Measurements from ENCODE around the gene DDIT4. TPM values are rescaled to one million over a fixed set of nuclear protein-coding genes. Genes with fewer than 3 reads are reported as not detected.
A peak's percentile ranks its signal among the peaks of the same experiment; 100 is the strongest.

Gene DDIT4
- total and polyA plus RNA-seq, 4 experiments from 2014 or later, result 23.1 to 635 (median 89.4) TPM

DNA sequence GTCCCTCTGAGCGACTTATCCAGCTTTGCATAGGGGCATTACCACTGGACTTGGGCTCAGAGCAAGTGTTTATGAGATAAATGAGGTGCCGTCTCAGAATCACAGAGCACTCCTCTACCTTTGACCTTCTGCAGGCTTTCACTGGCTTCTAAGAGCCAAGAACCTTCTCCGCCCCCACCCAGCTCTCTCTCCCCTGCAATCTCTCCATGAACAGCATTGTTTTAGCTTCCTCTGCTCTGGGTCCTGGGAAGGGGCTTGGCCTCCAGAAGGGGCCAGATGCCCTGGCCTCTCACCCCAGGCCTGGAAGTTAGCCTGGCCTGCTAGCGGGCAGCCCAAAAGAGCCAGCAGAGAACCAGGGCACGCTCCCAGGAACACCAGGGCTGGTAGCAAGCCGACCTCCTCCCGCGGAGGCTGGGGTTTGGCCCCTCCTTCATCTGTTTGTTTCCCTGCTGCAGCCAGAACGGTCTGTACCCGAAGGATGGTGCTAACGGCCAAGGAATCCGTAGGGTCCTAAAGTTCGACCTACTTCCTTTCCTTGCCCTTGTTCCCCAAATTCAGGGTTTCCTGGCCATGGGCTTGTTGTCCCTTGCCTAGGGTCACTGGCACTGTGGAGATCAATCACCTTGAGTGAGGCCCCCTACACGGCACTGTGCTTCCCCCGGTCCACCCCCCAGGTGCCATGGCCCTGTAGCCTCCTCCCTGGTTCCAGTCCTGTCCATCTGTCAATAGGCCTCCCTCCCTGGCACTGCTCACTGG is 18.7 kb upstream of the DDIT4 start:
- Mint-ChIP-seq H3K9me3 (no peaks in the 10 kb centered on the region), H3K4me1 (peaks cover 50 to 88% (median 69%) of the 10 kb centered on the region in 4 donors), H3K4me3 (peak overlapping the region; percentile 59 to 89 (median 70)), H3K27ac (peak overlapping the region; percentile 69 to 91 (median 86)), H3K36me3 (no peaks in the 10 kb centered on the region), H3K27me3 (no peaks in the 10 kb centered on the region)
- ChIA-PET POLR2A (ENCODE audit: partially characterized antibody) (interaction anchor here (0.6 to 13.8 kb wide), 17 partner anchors 7 to 194 kb away, joined by 3 to 161 read pairs (median 4); partner anchors contain the start of genes ANAPC16, ASCC1 and DDIT4), CTCF (ENCODE audit: partially characterized antibody) (interaction anchor here (0.6 to 3.1 kb wide), 6 partner anchors 20 to 206 kb away, joined by 3 to 16 read pairs (median 4); no protein-coding TSS in a partner anchor)
- H3K27ac ChIP-seq (ENCODE audit: low read depth, low read length), result peak overlapping the region; percentile 46
- peaks cover 91% of the 10 kb centered on the region for H3K4me1 ChIP-seq (ENCODE audit: insufficient read depth, low read length)
- peak in 3 of 5 donors; percentile 12 to 27 (median 26) for DNase-seq
- H3K36me3 ChIP-seq (ENCODE audit: insufficient read depth, low read length), result no peaks in the 10 kb centered on the region
- H3K9me3 ChIP-seq (ENCODE audit: control insufficient read depth in 1 of 2, low read length in 2 of 2), result no peaks in the 10 kb centered on the region
- no peaks in the 10 kb centered on the region for H3K27me3 ChIP-seq (ENCODE audit: insufficient read depth, low read length)
- H3K4me3 ChIP-seq (ENCODE audit: low read length in 2 of 2), result peak overlapping the region in 1 of 2 donors; percentile 13
- intact Hi-C loops (cut with micrococcal nuclease), result no loop called here

DNA sequence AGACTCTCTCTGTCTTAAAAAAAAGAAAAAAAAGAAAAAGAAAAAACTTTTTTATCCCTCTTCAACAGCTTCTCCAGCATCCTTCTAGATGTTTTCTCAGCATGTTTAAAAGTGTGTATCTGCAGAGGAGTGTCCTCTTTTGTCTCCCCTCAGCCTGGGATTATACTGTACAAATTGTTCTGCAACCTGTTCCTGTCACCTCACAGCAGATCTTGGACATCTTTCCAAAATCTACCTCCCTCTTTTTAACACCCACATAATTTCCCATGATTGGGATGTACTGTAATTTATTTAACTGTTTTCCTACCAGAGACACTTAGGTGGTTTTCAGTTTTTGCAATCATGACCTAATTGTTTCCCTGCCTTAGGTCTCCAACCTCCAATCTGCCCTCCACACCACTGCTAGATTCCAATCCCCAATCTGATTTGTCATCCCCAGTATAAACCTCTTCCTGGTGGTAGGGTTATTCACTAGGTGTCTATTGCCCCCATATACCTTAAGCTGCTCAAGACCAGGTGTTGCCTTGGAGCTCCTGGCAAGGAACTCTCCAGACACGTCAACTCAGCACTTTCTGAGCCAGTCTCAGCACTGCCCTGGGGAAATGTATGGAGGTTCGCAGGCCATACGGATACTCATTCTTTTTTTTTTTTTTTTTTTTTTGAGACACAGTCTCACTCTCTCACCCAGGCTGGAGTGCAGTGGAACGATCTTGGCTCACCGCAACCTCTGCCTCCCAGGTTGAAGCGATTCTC is 17.6 kb upstream of the DDIT4 start:
- H3K27ac ChIP-seq (ENCODE audit: low read depth, low read length), result no peak overlapping the region
- no peak for DNase-seq
- Mint-ChIP-seq H3K27me3 (no peaks in the 10 kb centered on the region), H3K4me1 (peaks cover 51 to 88% (median 70%) of the 10 kb centered on the region in 4 donors), H3K4me3 (peak overlapping the region in 5 of 8 donors; percentile 13 to 63 (median 61)), H3K27ac (peak overlapping the region in 6 of 7 donors; percentile 26 to 92 (median 80)), H3K36me3 (no peaks in the 10 kb centered on the region), H3K9me3 (no peaks in the 10 kb centered on the region)
- no peaks in the 10 kb centered on the region for H3K9me3 ChIP-seq (ENCODE audit: control insufficient read depth in 1 of 2, low read length in 2 of 2)
- H3K4me3 ChIP-seq (ENCODE audit: low read length in 2 of 2), result no peak overlapping the region
- H3K4me1 ChIP-seq (ENCODE audit: insufficient read depth, low read length), result peaks cover 92% of the 10 kb centered on the region
- no peaks in the 10 kb centered on the region for H3K27me3 ChIP-seq (ENCODE audit: insufficient read depth, low read length)
- H3K36me3 ChIP-seq (ENCODE audit: insufficient read depth, low read length), result no peaks in the 10 kb centered on the region
- CTCF ChIA-PET (ENCODE audit: partially characterized antibody), result interaction anchor here (2.4 kb wide), 1 partner anchor 81 kb away, joined by 11 read pairs; no protein-coding TSS in a partner anchor
- intact Hi-C loops (cut with micrococcal nuclease), result no loop called here
- POLR2A ChIA-PET (ENCODE audit: partially characterized antibody), result interaction anchor here (0.6 to 13.8 kb wide), 9 partner anchors 8 to 162 kb away, joined by 3 to 161 read pairs (median 4); partner anchors contain the start of genes ANAPC16, ASCC1 and DDIT4

DNA sequence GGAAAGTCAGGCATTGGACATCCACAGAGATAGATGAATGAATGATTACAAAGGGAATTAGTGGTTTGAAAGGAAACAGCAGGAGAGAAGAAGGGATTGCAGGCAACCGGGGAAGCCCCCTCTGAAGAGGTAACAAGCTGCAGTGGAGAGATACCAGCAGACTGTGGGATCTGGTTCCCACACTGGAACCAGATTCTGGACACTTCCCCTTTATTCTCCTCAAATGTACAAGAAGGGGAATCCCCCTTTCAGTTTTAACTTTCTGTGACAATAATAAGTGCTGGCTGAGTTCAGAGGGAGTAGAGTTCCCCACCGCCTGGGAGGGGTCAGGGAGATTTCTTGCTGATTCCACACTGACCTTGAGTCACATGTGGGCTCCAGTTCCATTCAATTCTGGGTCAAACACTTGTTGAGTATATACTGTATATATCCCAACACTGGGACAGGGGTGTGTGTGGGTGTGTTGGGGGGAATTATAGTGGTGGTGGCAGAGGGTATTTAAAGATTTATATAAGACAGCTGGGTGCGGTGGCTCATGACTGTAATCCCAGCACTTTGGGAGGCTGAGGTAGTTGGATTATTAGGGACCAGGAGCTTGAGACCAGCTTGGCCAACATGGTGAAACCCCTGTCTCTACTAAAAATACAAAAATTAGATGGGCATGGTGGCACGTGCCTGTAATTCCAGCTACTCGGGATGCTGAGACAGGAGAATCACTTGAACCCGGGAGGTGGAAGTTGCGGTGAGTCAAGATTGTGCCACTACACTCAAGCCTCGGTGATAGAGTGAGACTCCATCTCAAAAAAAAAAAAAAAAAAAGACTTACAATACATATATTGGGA is 16.5 kb upstream of the DDIT4 start:
- no peak overlapping the region for H3K27ac ChIP-seq (ENCODE audit: low read depth, low read length)
- intact Hi-C loops (cut with micrococcal nuclease), result no loop called here

DNA sequence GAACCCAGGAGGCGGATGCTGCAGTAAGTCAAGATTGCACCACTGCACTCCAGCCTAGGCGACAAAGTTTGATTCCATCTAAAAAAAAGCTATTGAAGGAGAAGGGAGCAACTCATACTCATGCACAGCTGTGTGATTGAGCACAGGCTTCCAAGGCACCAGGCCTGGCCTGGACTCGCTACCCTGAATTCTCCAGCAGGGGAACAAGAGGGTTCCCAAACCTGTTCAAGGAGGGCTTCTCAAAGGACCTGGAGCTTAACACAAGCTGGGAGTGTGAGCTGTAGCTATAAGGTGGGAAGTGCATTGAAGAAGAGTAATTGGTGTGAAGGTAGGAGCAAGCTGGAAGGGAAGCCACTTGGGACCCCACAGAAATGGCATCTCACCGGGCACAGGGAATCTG is 15.1 kb upstream of the DDIT4 start:
- Histone ChIP-seq H3K4me3 (ENCODE audit: low read length in 2 of 2) (no peak overlapping the region), H3K27ac (ENCODE audit: low read depth, low read length) (no peak overlapping the region), H3K9me3 (ENCODE audit: control insufficient read depth in 1 of 2, low read length in 2 of 2) (no peaks in the 10 kb centered on the region), H3K36me3 (ENCODE audit: insufficient read depth, low read length) (no peaks in the 10 kb centered on the region), H3K27me3 (ENCODE audit: insufficient read depth, low read length) (no peaks in the 10 kb centered on the region), H3K4me1 (ENCODE audit: insufficient read depth, low read length) (peaks cover 93% of the 10 kb centered on the region)
- intact Hi-C loops (cut with micrococcal nuclease), result no loop called here
- no peaks in the 10 kb centered on the region for H3K27me3 Mint-ChIP-seq
- ChIA-PET POLR2A (ENCODE audit: partially characterized antibody) (interaction anchor here (1.5 to 13.8 kb wide), 7 partner anchors 11 to 77 kb away, joined by 5 to 161 read pairs (median 22); partner anchors contain the start of genes ANAPC16, ASCC1 and DDIT4), CTCF (ENCODE audit: partially characterized antibody) (interaction anchor here (0.9 to 3.3 kb wide), 9 partner anchors 11 to 363 kb away, joined by 3 to 21 read pairs (median 3); partner anchors contain the start of gene DDIT4)
- peak overlapping the region in 5 of 8 donors; percentile 8 to 48 (median 33) for H3K4me3 Mint-ChIP-seq
- DNase-seq, result no peak
- H3K36me3 Mint-ChIP-seq, result no peaks in the 10 kb centered on the region
- peak overlapping the region in 6 of 7 donors; percentile 1 to 95 (median 84) for H3K27ac Mint-ChIP-seq
- H3K9me3 Mint-ChIP-seq, result no peaks in the 10 kb centered on the region
- peaks cover 46 to 77% (median 62%) of the 10 kb centered on the region in 4 donors for H3K4me1 Mint-ChIP-seq

More for the DNA sequence above, 16.5 kb upstream of the DDIT4 start:
- ChIA-PET POLR2A (ENCODE audit: partially characterized antibody) (interaction anchor here (1.6 to 13.8 kb wide), 5 partner anchors 9 to 78 kb away, joined by 4 to 161 read pairs (median 13); partner anchors contain the start of gene DDIT4), CTCF (ENCODE audit: partially characterized antibody) (interaction anchor here (0.6 to 2.3 kb wide), 4 partner anchors 13 to 71 kb away, joined by 3 to 11 read pairs (median 4); partner anchors contain the start of gene DDIT4)
- Mint-ChIP-seq H3K27me3 (no peaks in the 10 kb centered on the region), H3K36me3 (no peaks in the 10 kb centered on the region), H3K4me3 (peak overlapping the region in 5 of 8 donors; percentile 0 to 61 (median 51)), H3K27ac (peak overlapping the region; percentile 44 to 87 (median 81)), H3K4me1 (peaks cover 53 to 86% (median 70%) of the 10 kb centered on the region in 4 donors), H3K9me3 (no peaks in the 10 kb centered on the region)
- Histone ChIP-seq H3K4me3 (ENCODE audit: low read length in 2 of 2) (no peak overlapping the region), H3K36me3 (ENCODE audit: insufficient read depth, low read length) (no peaks in the 10 kb centered on the region), H3K4me1 (ENCODE audit: insufficient read depth, low read length) (peaks cover 93% of the 10 kb centered on the region), H3K27me3 (ENCODE audit: insufficient read depth, low read length) (no peaks in the 10 kb centered on the region), H3K9me3 (ENCODE audit: control insufficient read depth in 1 of 2, low read length in 2 of 2) (no peaks in the 10 kb centered on the region)
- no peak for DNase-seq

DNA sequence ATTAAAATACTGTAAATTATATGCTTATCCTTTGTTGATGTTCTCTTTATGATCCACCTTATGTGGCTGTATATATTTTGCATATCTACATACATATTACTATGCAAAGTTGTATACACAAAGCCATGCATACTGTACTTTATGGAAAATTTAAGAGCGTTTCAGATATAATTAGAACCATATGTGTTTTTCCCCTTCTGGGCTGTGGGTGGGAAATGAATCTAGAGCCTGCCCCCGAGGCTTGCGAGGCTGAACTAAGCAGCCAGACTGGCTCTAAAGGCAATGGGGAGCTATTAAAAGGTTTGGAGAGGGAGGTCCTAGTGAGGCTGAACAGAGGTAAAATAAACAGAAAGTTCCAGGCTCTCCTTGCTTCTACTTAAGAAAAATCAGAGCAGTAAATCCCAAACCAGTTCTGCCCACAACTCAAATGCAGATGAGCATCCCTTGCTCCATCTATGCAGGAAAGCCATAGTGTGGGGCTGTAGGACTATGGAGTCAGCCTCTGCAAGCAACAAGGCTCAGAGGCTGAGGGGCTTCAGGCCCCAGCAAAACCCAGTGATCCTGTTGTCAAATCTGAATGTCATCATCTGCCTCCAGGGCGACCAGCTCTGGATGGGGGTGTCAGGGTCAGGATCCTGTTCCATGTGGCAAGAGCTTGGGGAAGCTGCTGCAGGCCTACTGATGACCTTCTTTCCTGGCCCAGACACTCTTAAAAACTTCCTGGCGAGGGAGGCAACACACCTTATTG is 14.1 kb upstream of the DDIT4 start:
- Mint-ChIP-seq H3K4me3 (peak overlapping the region; percentile 84 to 93 (median 89)), H3K4me1 (peaks cover 53 to 79% (median 65%) of the 10 kb centered on the region in 4 donors), H3K36me3 (no peaks in the 10 kb centered on the region), H3K9me3 (no peaks in the 10 kb centered on the region), H3K27ac (peak overlapping the region; percentile 95 to 98 (median 96)), H3K27me3 (no peaks in the 10 kb centered on the region)
- DNase-seq, result no peak
- no peak overlapping the region for H3K4me3 ChIP-seq (ENCODE audit: low read length in 2 of 2)
- H3K27ac ChIP-seq (ENCODE audit: low read depth, low read length), result peak overlapping the region; percentile 74
- H3K36me3 ChIP-seq (ENCODE audit: insufficient read depth, low read length), result no peaks in the 10 kb centered on the region
- no peaks in the 10 kb centered on the region for H3K27me3 ChIP-seq (ENCODE audit: insufficient read depth, low read length)
- POLR2A ChIA-PET (ENCODE audit: partially characterized antibody), result interaction anchor here (0.9 to 13.8 kb wide), 16 partner anchors 10 to 94 kb away, joined by 3 to 161 read pairs (median 6); partner anchors contain the start of genes ANAPC16, ASCC1 and DDIT4
- intact Hi-C loops (cut with micrococcal nuclease), result loop anchor here (1.0 to 5.0 kb wide), 3 partner anchors 11 to 42 kb away; partner anchors contain the start of genes ANAPC16 and ASCC1
- H3K4me1 ChIP-seq (ENCODE audit: insufficient read depth, low read length), result peaks cover 93% of the 10 kb centered on the region
- CTCF ChIA-PET (ENCODE audit: partially characterized antibody), result interaction anchor here (0.9 to 3.6 kb wide), 13 partner anchors 13 to 133 kb away, joined by 3 to 38 read pairs (median 3); partner anchors contain the start of genes ANAPC16, ASCC1 and DDIT4
- no peaks in the 10 kb centered on the region for H3K9me3 ChIP-seq (ENCODE audit: control insufficient read depth in 1 of 2, low read length in 2 of 2)
